GM19397 (cell line): ENCODE data around the gene MAD1L1.

Experiments used
- ATAC-seq: cut with Tn5 transposase; IDR thresholded peaks from one replicate; pipeline ENCODE4 v1.9.1; 2021; ENCODE audit warnings: mild to moderate bottlenecking, moderate library complexity; ENCODE audit not compliant: unreplicated experiment

MAD1L1 gene

DNA sequence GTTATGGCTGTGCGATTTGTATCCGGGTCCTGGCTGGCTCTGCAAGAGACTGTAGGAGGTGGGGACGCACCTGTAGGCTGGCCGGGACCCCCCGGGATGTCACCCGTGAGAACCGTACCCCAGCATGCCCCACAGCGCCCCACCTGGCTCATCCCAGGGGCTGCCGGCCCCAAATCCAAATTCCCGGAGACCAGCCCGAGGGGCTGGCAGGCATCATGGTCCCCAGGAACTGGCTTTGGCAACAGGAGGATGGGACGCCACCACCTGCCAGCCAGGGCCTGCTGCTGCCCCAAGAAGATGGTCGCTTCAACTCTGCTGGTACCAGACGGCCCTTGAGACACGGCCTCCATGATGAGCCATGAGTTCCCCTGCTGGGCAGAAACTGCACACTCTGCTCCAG is 323.3 kb downstream of the MAD1L1 start:
- ATAC-seq, result no peak

DNA sequence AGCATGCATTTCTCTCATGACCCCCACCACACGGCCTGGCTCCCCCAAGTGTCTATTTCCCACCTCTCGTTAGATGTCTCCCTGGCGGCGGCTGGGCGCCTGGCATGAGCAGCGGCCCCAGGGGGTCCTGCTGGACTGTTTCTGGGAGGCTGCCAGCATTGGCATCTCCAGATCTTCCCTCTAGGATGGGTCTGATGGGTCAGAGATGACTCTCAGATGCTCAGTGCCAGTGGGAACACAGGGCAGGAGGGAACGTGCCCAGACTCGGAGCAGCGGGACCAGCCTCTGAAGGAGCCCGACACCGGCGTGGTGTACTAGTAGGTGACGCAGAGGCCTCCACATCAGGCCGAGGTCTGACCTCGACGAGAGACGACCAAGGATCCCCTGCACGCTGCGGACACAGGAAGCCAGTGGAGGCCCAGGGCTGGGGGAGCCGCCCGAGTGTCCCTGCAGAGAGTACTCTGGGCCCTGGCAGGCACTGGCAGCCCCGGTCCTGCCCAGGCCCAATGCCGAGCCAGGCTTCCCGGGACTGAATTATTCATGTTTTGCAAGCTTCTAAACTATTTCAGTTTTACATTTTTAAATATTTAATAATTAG is 323.8 kb downstream of the MAD1L1 start:
- ATAC-seq, result no peak

DNA sequence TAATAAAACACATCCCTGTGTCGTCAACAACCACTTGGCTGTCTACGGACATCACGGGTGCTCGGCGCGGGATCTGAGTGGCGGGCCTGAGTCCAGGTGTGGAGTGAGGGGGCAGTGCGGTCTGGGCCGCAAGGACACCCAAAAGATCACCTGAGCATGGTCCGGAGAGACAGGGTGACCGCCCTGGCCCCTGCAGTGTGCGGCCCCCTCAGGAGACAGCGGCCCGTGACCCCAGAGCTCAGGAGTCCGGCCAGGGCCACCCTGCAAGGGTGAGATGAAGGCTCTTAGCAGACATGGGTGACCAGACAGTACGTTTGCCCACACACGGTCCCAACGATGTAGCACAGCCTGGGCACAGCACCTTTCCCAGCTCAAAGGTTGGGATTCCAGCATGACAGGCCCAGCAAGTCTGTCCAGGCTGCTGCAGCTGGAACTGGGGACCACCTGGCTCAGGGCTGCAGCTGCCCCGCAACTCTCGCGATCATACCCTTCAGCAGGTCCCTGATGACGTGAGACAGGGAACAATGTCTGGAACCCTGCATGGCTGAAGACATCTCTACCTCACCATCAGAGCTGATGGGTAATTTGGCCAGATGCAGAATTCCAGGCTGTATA is 324.9 kb downstream of the MAD1L1 start:
- no peak for ATAC-seq

DNA sequence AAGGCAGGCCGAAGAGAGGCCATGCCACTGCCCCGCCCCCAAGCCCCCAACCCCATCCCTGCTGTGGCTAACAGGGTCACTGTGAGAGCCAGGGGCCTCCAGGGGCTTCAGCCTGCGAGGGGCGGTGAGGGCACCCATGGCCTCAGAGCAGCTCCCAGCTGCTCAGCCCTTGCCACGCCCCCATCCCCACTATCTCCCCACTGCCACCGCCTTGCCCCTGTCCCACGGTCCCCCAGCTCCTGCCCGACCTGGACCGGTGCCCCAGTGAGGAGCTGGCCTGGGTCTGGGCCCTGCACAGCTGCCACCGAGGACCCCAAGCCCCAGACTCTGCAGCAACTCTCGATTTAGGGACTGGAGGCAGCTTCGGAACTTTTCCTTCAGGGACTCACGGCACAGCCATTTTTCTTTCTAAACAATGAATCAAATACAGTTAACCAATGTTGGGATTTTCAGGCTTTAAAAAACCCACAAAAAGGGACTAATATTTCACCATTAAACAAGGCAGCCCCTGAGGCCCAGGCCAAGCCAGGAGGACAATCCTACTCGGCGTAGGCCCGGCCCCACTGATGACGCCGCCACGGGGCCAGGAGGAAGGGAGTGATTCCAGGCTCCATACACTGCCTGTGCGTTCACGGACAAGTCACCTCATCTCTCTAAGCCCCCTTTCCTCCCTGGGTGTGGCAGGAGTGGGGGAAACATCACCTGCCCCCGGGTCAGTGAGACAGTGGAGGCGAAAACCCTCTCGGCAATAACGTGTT is 325.6 kb downstream of the MAD1L1 start:
- no peak for ATAC-seq

DNA sequence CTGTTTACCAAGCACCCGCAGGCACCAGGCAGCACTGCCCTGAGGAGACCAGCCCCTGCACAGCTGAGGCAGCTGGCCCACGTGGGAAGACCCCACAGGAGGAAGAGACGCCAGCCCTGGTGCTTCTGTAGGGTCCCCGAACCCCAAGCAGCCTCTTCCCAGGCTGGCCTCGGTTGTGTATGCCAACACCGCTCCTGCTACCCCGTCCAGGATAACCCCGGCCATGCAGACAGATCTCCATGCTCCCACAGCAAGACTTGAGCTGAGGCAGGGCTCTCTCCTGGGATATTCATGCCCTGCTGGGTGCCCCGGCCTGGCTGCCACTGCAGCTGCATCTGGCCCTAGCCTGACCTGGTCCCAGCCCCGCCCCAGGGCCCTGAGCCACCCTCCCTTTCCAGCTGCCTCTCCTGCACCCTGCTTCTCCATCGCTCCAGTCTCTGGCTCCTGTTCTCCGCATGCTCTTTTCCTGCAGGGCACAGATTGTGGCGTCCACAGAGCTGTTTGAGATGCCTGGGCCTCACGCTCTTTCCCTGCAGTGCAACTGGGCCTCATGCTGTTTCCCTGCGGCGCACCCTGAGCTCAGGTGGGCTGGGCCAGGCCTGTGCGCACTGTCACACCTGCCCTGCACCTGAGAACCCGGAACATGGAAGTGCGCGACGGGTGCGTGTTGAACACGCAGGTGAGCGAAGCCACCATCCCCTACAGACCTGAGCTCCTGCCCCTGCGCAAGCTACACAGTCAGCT is 326.5 kb downstream of the MAD1L1 start:
- no peak for ATAC-seq

DNA sequence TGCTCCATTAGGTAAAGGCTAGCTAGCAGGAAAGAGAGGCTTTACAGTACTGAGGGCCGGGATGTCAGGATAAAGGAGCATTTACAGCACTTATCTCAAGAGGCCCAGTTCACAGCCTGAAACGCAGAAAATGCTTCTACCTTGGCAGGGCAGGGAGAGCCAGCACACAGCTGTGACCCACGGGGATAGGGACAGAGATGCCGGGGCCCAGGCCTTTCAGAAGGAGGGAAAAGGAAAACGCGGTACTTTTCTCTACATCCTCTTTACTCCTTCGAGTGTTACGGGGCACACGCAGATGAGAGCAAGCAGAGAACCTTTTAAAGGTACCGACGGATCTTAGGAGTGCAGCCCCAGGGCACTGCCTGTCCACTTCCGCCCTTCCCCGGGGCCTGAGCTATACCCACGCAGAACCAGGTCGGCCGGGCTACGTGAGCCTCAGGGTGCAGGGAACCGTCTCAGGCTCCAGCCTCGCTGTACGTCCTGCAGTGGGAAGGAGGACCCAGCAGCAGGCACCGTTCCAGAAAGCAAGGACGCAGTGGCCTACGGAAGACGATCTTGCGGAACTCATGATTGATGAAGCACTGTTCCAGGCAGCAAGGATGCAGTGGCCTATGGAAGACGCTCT is 330.4 kb downstream of the MAD1L1 start:
- ATAC-seq, result no peak

DNA sequence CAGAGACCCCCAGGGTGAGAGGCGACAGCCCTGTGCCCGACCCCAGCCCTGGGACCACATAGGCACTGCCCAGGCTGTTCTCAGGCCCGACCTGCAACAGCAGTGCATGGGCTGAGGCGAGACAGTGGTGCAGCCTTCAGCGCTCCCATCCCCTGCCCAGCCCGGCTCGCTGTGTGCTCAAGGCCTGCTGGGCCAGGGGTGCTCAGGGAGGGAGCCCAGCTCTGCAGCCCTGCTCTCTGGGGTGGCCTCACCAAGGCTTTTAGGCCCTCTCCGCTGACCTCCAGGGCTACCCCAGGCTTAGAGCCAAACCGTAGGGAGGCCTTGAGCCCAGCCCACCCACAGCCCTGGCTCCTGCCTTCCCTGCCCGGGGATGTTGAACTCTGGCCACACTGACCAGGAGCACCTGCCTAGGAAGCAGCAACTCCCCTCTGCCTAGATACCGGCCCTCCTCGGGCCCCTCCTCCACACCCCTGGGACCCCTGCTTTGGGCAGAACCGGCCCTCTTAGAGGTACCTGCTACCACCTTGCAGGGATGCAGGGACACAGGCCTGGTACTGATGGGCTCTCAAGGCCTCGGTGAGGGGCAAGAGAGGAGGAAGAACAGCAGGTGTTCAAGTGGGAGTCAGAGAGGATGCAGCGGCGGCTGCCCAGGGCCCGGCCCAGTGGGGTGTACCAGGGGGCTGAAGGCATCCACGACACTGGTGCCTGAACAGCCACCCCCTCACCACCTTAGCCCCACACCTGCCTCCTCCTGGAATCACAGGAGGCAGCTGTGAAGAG is 331.1 kb downstream of the MAD1L1 start:
- ATAC-seq, result no peak

DNA sequence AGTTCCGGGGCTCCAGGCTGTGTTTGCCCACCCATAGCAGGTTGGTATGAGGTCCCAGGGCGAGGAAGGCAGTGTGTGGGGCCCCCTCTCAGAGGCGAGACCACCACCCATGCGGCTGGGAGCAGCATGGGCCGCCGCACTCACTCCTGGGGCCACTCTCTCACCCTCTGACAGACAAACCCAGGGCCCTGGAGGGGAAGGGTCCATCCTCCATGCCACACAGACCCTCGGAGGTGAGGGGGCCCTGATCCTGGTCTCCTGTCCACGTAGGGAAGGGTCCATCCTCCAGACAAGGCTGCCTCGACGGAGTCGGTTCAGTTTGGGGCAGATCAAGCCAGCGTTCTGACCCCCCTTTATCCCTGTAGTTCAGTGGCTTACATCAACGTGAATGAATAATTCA is 331.9 kb downstream of the MAD1L1 start:
- no peak for ATAC-seq

DNA sequence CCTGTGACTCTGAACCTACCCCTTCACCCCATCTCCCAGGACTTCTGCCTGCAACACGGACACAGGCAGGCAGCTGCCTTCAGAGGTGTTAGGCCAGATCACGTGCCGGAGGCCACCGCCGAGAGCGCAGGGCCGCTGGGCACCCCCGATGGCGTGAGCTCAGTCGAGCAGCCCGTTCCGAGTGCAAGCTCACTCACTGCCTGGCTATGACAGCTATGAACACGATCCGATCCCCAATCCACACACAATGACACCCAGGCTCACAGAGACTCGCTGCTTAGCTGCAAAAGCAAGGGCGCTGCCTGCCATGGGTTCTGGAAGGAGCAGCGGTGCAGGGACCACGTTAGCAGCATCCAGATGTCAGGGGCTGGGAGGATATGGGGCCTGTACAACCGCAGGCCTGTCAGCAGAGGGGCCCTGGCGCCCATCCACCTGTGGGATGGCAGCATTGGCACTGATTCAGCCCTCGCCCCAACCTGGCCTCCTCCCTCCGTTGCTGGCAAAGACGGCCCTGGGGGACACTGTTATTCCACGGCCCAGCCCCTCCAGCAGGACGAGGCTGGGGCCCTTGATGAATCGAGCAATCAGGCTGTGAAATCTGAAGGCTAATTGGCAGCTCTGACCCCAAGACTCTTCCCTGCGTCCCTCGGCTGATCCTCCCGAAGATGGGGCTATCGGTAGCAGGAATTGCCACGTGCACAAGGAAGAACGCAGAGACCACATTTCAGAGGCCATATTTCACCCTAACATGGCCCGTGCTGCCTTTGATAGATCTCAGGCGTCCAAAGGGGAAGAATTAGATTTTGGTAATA is 332.6 kb downstream of the MAD1L1 start:
- no peak for ATAC-seq

DNA sequence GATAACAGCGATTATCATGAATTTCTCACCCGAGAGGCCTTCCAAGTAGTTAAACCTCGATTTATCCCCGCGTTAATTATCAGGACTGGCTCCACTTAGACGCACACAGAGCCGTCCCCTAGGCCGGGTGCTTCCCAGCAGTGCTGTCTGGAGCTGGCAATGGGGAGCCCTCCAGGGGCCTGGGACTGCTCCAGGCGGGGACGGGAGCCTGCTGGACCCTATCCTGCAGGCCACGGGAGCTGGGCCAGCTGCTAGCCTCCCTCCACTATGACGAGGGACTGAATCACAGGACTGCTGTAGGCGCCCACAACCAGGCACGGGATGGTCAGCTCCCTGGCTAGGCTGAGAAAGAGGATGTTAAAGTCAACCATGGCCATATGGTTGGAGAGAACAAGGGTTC is 333.5 kb downstream of the MAD1L1 start:
- ATAC-seq, result no peak

DNA sequence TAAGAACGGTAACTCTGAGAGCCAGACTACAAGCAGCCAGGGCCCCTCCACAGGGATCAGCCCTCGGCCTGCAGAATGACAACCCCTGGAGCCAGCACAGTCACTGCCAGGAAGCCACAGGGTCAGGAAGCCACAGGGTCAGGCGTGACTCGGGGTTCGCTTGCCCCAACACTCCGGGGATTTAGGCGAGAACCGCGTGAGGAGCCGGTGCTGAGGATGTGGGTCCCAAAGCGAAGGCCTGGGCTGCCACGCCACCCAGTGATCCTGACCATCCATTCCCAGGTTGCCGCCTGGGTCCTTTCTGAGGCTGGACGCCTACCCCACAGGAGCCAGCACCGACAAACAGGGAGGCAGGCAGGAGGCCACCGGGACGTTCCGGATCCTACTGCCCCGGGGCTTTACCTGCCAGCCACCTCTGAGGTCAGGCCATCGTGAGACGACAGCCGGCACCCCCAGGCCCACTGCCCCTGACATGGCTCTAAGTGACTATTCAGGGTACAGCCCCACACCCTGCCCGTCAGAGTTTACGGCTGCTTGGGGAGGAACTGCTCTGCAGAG is 334.0 kb downstream of the MAD1L1 start:
- ATAC-seq, result no peak

DNA sequence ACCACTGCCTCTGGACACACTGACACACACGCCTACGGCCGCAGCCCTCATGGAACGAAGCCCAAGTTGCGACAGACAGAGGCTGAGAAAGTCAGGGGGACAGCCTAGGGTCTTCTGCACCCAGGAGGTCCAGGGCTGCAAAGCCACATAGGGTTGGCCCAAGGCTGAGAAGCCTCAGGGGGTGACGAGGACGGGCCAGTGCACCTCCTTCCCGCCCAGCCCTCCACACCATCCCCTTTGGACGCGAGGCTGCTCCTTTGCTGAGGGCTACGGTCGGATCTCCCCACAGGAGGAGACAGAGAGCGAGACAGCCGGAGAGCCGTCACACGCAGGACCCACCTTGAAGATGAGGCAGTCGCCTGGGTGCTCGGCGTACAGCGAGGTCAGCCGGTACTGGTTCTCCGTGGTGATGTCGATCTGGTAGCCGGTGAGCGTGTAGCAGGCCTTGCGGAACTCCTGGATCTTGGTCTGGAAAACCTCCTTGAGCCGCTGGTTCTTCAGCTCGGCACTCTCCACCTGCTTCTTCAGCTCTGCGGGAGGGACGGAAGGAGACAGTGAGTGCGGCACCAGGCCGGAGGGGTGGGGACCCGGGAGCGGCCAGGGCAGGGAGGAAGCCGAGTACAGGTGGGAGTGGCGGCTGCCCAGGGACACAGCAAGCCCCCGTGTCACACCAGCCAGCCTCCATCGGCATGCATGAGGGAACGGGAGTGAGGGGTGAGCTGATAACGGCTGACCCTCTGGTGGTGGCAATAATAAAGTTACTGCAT is 334.7 kb downstream of the MAD1L1 start:
- no peak for ATAC-seq

DNA sequence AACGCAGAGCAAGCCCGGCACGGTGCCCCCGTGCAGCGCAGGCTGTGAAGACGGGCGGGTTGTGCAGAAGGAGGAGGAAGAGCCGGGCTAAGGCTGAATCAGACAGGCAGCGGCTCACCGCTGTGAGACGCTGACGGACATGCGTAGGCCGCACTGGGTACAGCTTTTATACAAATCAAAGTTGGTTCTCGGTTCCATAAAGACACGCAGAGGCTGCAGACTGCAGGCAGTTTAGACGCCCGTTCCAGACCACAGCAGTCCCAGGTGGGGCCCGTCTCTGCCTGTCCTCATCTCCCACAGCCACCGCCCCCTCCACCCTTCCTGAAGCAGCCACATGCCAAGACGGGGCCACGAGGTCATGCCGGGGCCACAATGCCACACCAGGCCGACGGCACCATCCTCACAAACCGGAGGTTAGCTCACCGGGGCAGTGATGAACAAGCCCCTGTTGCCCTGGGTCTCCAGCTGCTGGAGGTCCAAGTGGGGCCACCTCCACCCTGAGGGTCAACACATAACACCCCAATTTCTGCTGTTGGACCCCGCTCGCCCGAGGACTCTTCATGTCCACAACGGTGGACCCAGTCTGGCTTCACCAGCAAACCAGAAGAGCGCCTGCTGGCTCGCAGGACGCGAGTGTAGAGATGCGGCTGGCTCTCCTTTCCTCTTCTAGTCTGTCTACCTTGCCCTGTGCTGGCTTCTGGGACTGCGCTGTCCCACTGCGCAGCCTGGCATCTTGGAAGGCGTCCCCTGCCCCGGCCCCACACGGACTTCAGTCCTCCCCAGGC is 335.5 kb downstream of the MAD1L1 start:
- ATAC-seq, result no peak

DNA sequence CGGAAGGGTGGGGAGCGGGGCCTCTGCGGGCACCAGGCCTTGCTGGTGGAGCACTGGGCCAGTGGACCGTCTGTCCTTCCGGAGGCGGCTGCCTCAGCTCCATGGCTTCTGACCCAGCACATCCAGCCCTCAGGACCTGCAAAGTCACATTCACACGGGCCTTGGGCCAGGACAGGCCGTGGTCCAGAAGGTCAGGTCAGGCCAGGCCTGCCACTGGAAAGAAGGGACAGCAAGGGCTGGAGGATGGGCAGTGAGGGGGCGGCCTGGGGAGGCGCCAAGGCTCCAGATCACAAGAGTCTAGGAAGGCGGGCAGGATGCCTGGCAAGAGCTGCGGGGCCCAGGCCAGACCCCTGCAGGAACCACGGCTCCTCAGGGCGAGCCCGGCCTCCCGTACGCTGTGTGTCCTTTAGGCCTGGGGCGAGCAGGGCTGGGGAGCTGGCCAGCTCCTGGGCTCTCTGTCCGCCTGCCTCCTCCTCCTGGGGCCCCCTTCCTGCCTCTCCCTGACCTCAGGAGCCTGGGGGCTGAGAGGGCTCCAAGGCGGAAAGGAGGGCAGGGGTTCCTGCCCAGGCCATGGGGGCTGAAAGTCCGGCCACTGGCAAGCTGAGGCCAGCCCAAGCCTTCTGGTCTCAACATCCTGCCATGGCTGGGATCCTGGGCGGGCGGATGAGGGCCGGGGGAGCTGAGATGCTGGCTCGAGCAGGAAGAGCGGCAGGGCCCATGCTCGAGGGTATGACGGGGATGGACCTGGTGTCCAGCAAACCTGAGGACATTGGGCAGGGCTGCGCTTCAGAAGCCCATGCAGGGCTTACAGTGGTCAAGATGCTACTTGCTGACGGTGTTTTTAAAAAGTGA is 336.9 kb downstream of the MAD1L1 start:
- no peak for ATAC-seq

DNA sequence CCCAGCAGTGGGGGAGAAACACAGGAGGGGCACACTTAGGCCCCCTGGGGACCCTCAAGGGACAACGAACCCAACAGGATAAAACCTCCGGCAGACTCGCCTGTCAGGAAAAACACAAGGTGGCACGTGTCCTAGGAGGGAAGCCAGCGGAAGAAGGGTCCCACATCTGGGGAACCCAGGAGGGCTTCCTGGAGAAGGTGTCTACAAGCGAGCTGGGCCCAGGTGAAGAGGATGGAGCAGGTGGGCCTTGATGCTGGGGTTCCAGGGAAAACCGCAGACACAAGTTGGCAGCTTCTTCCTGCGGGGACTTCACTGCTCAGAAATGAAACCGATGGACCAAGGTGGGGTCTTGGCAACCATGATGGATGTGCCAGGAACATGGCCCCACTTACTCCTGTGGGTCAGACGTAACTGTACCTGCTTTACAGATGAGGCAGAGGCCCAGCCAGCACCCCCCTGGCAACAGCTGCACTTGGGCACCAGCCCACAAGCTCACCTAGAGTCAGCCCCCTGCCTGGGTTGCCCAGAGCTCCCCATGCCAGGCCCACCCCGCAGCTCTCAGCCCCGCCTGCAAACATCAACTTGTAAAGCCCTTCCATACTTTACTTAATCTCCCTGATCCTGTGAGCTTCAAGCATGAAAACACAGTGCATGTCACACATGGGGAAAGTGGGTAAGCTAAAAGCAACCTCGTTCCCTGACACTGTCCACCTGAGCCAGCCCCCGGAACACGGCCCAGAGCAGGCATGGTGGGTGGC is 337.7 kb downstream of the MAD1L1 start:
- ATAC-seq, result no peak

DNA sequence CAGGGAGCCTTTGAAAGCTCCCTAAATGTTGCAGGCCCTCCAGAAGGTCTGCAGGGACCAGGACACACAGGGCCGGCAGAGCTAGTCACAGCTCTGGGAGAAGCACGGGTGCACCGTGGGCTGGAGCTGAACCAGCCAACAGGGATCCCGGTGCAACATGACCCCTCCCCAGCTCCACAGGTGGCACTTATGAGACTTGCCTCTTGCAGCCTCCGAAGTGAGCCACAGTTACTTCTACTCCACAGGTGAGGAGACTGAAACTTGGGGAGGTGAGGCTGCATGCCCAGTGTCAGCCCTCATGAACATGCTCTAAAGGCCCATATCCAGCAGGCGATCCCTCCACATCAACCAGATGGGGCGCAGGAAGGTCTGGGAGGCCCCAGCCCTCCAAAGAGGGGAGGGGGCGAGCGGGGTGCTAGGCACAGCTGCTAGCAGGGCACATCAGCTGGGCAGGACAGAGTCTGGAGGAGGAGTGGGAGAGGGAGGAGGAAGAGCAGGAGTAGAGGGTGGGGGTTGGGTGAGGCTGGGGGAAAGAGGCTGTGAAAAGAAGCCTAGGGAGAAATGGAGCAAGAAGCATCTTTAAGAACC is 338.3 kb downstream of the MAD1L1 start:
- no peak for ATAC-seq
